Chondrocyte (in vitro differentiated cells): ENCODE data around the gene DDX5. TPM values are rescaled to one million over a fixed set of nuclear protein-coding genes. Genes with fewer than 3 reads are reported as not detected.

Source experiments
- DNase-seq: peaks from one replicate; pipeline ENCODE4 v3.0.0; 2021; ENCODE audit warnings: mixed read lengths, low spot score
- H3K27ac Mint-ChIP-seq: one replicate; pipeline ENCODE4 v1.8.0; 2021; ENCODE audit warnings: mild to moderate bottlenecking, moderate library complexity, mixed read lengths; ENCODE audit not compliant: unreplicated experiment
- H3K27me3 Mint-ChIP-seq: 2 replicates; pipeline ENCODE4 v1.8.0; 2021; ENCODE audit warnings: low read depth, mixed read lengths
- H3K36me3 Mint-ChIP-seq: 2 replicates; pipeline ENCODE4 v1.8.0; 2021; ENCODE audit warnings: low read depth, mixed read lengths
- H3K4me1 Mint-ChIP-seq: 2 replicates; pipeline ENCODE4 v1.8.0; 2021; ENCODE audit warnings: low read depth, mild to moderate bottlenecking, mixed read lengths
- H3K4me3 Mint-ChIP-seq: one replicate; pipeline ENCODE4 v1.8.0; 2021; ENCODE audit warnings: mild to moderate bottlenecking, moderate library complexity, mixed read lengths; ENCODE audit not compliant: unreplicated experiment
- H3K9me3 Mint-ChIP-seq: 2 replicates; pipeline ENCODE4 v1.8.0; 2021; ENCODE audit warnings: low read depth, mixed read lengths
- CTCF ChIP-seq: fragments of 200-600 bp; sonication (generic); IDR thresholded peaks from 2 replicates; pipeline ENCODE4 v1.5.0; 2021; ENCODE audit warnings: antibody characterized with exemption, mild to moderate bottlenecking, moderate library complexity
- total RNA-seq: library from RNA; stranded (reverse); gene quantifications from 3 replicates; pipeline ENCODE4 v1.2.1, GENCODE V29; 2021

DDX5 gene
- total RNA-seq, 1 donor from 2014 or later, result 611 TPM

GRCh38 chr17:64515829-64516228 is 9.7 kb upstream of the DDX5 start:
- DNase-seq, result no peak
- Mint-ChIP-seq H3K9me3 (no peaks in the 10 kb centered on the region), H3K36me3 (peaks cover 33% of the 10 kb centered on the region), H3K4me3 (no peak overlapping the region), H3K27ac (no peak overlapping the region), H3K4me1 (peaks cover 2% of the 10 kb centered on the region), H3K27me3 (no peaks in the 10 kb centered on the region)
- TF ChIP-seq CTCF, result no peak

- Mint-ChIP-seq H3K9me3 (no peaks in the 10 kb centered on the region), H3K36me3 (peaks cover 35% of the 10 kb centered on the region), H3K4me3 (no peak overlapping the region), H3K4me1 (peaks cover 2% of the 10 kb centered on the region), H3K27me3 (no peaks in the 10 kb centered on the region), H3K27ac (no peak overlapping the region)
- no peak for TF ChIP-seq CTCF
- DNase-seq, result no peak
These were observed 9.3 kb upstream of the DDX5 start for GRCh38 chr17:64515419-64515818.

GRCh38 chr17:64509179-64509578 is 3.1 kb upstream of the DDX5 start:
- TF ChIP-seq CTCF, result no peak
- no peak overlapping the region for H3K27ac Mint-ChIP-seq
- no peaks in the 10 kb centered on the region for H3K9me3 Mint-ChIP-seq
- peak overlapping the region; percentile 36 for H3K4me3 Mint-ChIP-seq
- no peak for DNase-seq
- H3K4me1 Mint-ChIP-seq, result peaks cover 22% of the 10 kb centered on the region
- H3K27me3 Mint-ChIP-seq, result no peaks in the 10 kb centered on the region
- H3K36me3 Mint-ChIP-seq, result peaks cover 32% of the 10 kb centered on the region

GRCh38 chr17:64508683-64509082 is 2.6 kb upstream of the DDX5 start:
- DNase-seq, result no peak
- Mint-ChIP-seq H3K4me1 (peaks cover 27% of the 10 kb centered on the region), H3K4me3 (peak overlapping the region; percentile 100), H3K36me3 (peaks cover 35% of the 10 kb centered on the region), H3K27ac (peak overlapping the region; percentile 12), H3K9me3 (no peaks in the 10 kb centered on the region), H3K27me3 (no peaks in the 10 kb centered on the region)
- TF ChIP-seq CTCF, result no peak

- Mint-ChIP-seq H3K9me3 (no peaks in the 10 kb centered on the region), H3K36me3 (peaks cover 44% of the 10 kb centered on the region), H3K27me3 (no peaks in the 10 kb centered on the region), H3K27ac (peak overlapping the region; percentile 100), H3K4me3 (peak overlapping the region; percentile 100), H3K4me1 (peaks cover 40% of the 10 kb centered on the region)
- TF ChIP-seq CTCF, result peak; percentile 80
- no peak for DNase-seq
These were observed 1.3 kb upstream of the DDX5 start for GRCh38 chr17:64507413-64507782.
